ENCODE data around the gene MSRB3.

DNA sequence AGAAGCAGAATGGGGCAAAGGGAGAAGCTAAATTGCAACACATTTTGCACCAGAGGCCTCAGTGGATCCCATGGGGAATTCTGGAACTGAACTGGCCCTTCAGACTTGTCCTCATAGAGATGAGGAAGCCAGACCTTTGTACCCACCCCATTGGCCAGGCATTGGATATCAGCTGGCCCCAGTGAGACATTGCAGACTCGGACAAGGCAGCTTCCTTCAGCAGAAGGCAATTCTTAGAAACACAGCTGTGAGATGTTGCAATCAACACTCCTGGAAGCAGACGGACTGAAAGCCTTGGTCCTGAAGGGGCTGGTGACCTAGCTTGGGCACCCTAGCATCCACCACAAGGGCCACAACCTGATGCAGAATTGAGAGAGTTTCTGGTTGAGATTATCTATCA lies 218.1 kb downstream of the MSRB3 start:
- TF ChIP-seq, protein P1, sequence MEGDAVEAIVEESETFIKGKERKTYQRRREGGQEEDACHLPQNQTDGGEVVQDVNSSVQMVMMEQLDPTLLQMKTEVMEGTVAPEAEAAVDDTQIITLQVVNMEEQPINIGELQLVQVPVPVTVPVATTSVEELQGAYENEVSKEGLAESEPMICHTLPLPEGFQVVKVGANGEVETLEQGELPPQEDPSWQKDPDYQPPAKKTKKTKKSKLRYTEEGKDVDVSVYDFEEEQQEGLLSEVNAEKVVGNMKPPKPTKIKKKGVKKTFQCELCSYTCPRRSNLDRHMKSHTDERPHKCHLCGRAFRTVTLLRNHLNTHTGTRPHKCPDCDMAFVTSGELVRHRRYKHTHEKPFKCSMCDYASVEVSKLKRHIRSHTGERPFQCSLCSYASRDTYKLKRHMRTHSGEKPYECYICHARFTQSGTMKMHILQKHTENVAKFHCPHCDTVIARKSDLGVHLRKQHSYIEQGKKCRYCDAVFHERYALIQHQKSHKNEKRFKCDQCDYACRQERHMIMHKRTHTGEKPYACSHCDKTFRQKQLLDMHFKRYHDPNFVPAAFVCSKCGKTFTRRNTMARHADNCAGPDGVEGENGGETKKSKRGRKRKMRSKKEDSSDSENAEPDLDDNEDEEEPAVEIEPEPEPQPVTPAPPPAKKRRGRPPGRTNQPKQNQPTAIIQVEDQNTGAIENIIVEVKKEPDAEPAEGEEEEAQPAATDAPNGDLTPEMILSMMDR (IDR thresholded peaks at IDR 0.05), result no peak
- TF ChIP-seq POLR2A (IDR thresholded peaks at IDR 0.05) (no peak), POLR2AphosphoS5 (IDR thresholded peaks at IDR 0.05) (no peak), EP300 (IDR thresholded peaks at IDR 0.05) (no peak)
